Endothelial cell of umbilical vein (primary cell): ENCODE data around the gene CSNK1E. TPM values are rescaled to one million over a fixed set of nuclear protein-coding genes. Genes with fewer than 3 reads are reported as not detected.

ENCODE experiments used
- BruUV-seq: library from RNA; stranded (reverse); fragments of 400-500 nt; replicated peaks from 2 replicates; lab custom pipeline; 2021; lab: Mats Ljungman, UMichigan
- CTCF ChIA-PET: fragments of 300-600, 350-600 bp; sonication (Branson Sonifier 250); formaldehyde crosslinking; loops from one replicate; lab custom pipeline; 2021; ENCODE audit warnings: antibody characterized with exemption, inconsistent platforms; lab: Charles Lee
- POLR2A ChIA-PET: fragments of 300-600, 350-600 bp; sonication (Branson Sonifier 250); formaldehyde crosslinking; loops from one replicate; lab custom pipeline; 2021; ENCODE audit warnings: antibody characterized with exemption, inconsistent platforms; lab: Charles Lee
- DNase-seq: peaks from one replicate; pipeline ENCODE4 v3.0.0-alpha.2; 2011; ENCODE audit warnings: low read depth, low spot score
- FAIRE-seq: peaks from 2 replicates; lab custom pipeline; 2011; peaks lifted over from hg19 to GRCh38; lab: Jason Lieb, UNC
- H2AFZ ChIP-seq: 2 replicates; pipeline ENCODE4 v1.6.0; 2012; ENCODE audit warnings: low read depth, low read length, control low read depth, inconsistent platforms
- H3K27ac ChIP-seq: 2 replicates; pipeline ENCODE4 v1.5.1; 2011; ENCODE audit warnings: low read depth, mild to moderate bottlenecking, control low read depth, low read length, moderate library complexity; ENCODE audit not compliant: insufficient read depth
- H3K27me3 ChIP-seq, 2 experiments: 2 replicates each; pipeline versions ENCODE4 v1.6.0 to v1.6.1; 2011; ENCODE audit warnings: low read length in 2 of 2, mixed read lengths in 1 of 2; ENCODE audit not compliant: control insufficient read depth in 2 of 2, insufficient read depth in 2 of 2
- H3K36me3 ChIP-seq, 2 experiments: 2 replicates in 1 of 2; 3 replicates in 1 of 2; pipeline ENCODE4 v1.5.1; 2011; ENCODE audit warnings: low read length in 2 of 2, mild to moderate bottlenecking in 1 of 2, moderate library complexity in 1 of 2; ENCODE audit not compliant: control insufficient read depth in 2 of 2, insufficient read depth in 2 of 2; ENCODE audit errors: extremely low read depth in 1 of 2
- H3K4me1 ChIP-seq: 3 replicates; pipeline ENCODE4 v1.5.1; 2011; ENCODE audit warnings: mild to moderate bottlenecking, low read length; ENCODE audit not compliant: control insufficient read depth, insufficient read depth; ENCODE audit errors: extremely low read depth
- H3K4me2 ChIP-seq: 2 replicates; pipeline ENCODE4 v1.6.1; 2011; ENCODE audit warnings: low read length, control low read depth, mixed read lengths; ENCODE audit not compliant: insufficient read depth
- H3K4me3 ChIP-seq, 3 experiments: fragments of 200-600 bp in 1 of 3; sonication (generic), shearing (Covaris generic) in 1 of 3; replicated peaks in 1 of 3; 2 replicates each; pipeline ENCODE4 v1.5.1; 2011 to 2016; ENCODE audit warnings: control low read depth in 3 of 3, low read length in 3 of 3, mild to moderate bottlenecking in 2 of 3, inconsistent platforms in 1 of 3, low read depth in 1 of 3, moderate library complexity in 1 of 3; ENCODE audit not compliant: insufficient read depth in 1 of 3
- H3K79me2 ChIP-seq: 2 replicates; pipeline ENCODE4 v1.6.0; 2012; ENCODE audit warnings: low read length, inconsistent platforms; ENCODE audit not compliant: control insufficient read depth, insufficient read depth
- H3K9ac ChIP-seq: replicated peaks from 2 replicates; pipeline ENCODE3; 2011; ENCODE audit warnings: low read length, control low read depth; ENCODE audit not compliant: insufficient read depth; ENCODE audit errors: extremely low read depth
- H3K9me1 ChIP-seq: replicated peaks from 3 replicates; pipeline ENCODE4 v1.6.0; 2011; ENCODE audit warnings: mild to moderate bottlenecking, low read length; ENCODE audit not compliant: control insufficient read depth, insufficient read depth; ENCODE audit errors: extremely low read depth
- H3K9me3 ChIP-seq: replicated peaks from 2 replicates; pipeline ENCODE4 v1.5.1; 2012; ENCODE audit warnings: low read length, inconsistent platforms; ENCODE audit not compliant: control insufficient read depth, insufficient read depth
- H4K20me1 ChIP-seq: replicated peaks from 2 replicates; pipeline ENCODE3; 2011; ENCODE audit warnings: mild to moderate bottlenecking, low read length; ENCODE audit not compliant: control insufficient read depth, insufficient read depth; ENCODE audit errors: extremely low read depth
- EZH2 ChIP-seq: IDR thresholded peaks from 2 replicates; pipeline ENCODE4 v1.6.1; 2012; ENCODE audit warnings: borderline replicate concordance, low read depth, mild to moderate bottlenecking, moderate library complexity, low read length, inconsistent platforms; ENCODE audit not compliant: severe bottlenecking
- FOS ChIP-seq: IDR thresholded peaks from 2 replicates; pipeline ENCODE4 v1.6.1; 2011; ENCODE audit warnings: mild to moderate bottlenecking, low read length, moderate library complexity, borderline replicate concordance; ENCODE audit not compliant: insufficient read depth
- GATA2 ChIP-seq: IDR thresholded peaks from 2 replicates; pipeline ENCODE4 v1.7.0; 2011; ENCODE audit warnings: low read depth, mild to moderate bottlenecking, moderate library complexity, mixed read lengths, low read length; ENCODE audit not compliant: insufficient read length, insufficient read depth
- JUN ChIP-seq: IDR thresholded peaks from 2 replicates; pipeline ENCODE4 v1.6.1; 2011; ENCODE audit warnings: borderline replicate concordance, low read depth; ENCODE audit not compliant: insufficient read length, insufficient read depth
- MYC ChIP-seq: IDR thresholded peaks from one replicate; pipeline ENCODE4 v1.6.1; 2011; ENCODE audit warnings: mild to moderate bottlenecking, low read depth, low read length
- POLR2A ChIP-seq: IDR thresholded peaks from 2 replicates; pipeline ENCODE4 v1.6.1; 2012; ENCODE audit warnings: low read depth, mild to moderate bottlenecking, control low read depth, low read length
- POLR2AphosphoS5 ChIP-seq: IDR thresholded peaks from 2 replicates; pipeline ENCODE4 v1.6.1; 2012; ENCODE audit warnings: low read depth, mild to moderate bottlenecking, control low read depth, low read length, moderate library complexity; ENCODE audit not compliant: insufficient read depth
- dilution Hi-C: fragments of 300-500 bp; cut with MboI; formaldehyde crosslinking; loops from one replicate; pipeline ENCODE4 v1.15.0; 2019; ENCODE audit warnings: low sequenced_read_pairs; ENCODE audit not compliant: extremely low pct_ligation_motif_present
- intact Hi-C: fragments of 100-400 bp; cut with micrococcal nuclease; formaldehyde crosslinking; loops from one replicate; pipeline ENCODE4 v1.10.0; 2022
- polyA plus RNA-seq, 4 experiments: library from polyadenylated mRNA; depleted of rRNA in 3 of 4; stranded (reverse) in 3 of 4; unstranded in 1 of 4; fragments of >200 nt; gene quantifications; 2 replicates each; pipeline versions ENCODE4 v1.2.1 to v1.2.3, GENCODE V29; 2011 to 2012; ENCODE audit warnings: missing spikeins in 1 of 4
- total RNA-seq: library from RNA; stranded (reverse); gene quantifications from 2 replicates; pipeline ENCODE4 v1.2.3, GENCODE V29; 2021
- TF ChIP-seq, protein P1 (sequence below), 2 donors: IDR thresholded peaks; 1 replicate in 1 of 2; 2 replicates in 1 of 2; pipeline ENCODE4 v1.5.1; 2011; ENCODE audit warnings: low read length in 2 of 2, mild to moderate bottlenecking in 2 of 2, moderate library complexity in 2 of 2, control low read depth in 1 of 2, inconsistent platforms in 1 of 2, low read depth in 1 of 2; ENCODE audit not compliant: insufficient read depth in 1 of 2; ENCODE audit errors: extremely low read depth in 1 of 2

Gene CSNK1E
- total and polyA plus RNA-seq, 2 donors (not counting 3 experiments of a cell fraction or from before 2014, with no cell fraction given) = 259 to 262 TPM

DNA sequence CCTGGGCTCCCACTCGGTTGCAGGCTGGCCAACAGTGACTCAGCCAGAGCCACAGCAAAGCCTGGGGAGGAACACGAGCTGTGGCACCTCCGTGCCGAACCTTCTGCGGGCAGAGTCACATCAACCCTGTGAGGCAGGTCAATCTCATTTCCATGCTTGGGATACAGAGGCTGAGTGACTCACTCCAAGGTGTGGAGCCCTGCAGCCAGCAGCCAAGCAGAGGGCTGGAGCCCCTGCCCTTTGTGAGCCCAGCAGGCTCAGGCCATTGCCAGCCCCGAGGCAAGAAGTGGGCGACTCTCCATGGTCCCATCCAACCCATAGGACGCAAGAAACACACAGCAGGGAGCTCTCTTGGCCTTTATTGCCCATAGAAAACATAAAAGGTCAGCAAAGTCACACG, 21.4 kb downstream of the CSNK1E start:
- no peak for TF ChIP-seq POLR2A
- no peak for TF ChIP-seq EZH2
- TF ChIP-seq MYC = no peak
- TF ChIP-seq, protein P1, sequence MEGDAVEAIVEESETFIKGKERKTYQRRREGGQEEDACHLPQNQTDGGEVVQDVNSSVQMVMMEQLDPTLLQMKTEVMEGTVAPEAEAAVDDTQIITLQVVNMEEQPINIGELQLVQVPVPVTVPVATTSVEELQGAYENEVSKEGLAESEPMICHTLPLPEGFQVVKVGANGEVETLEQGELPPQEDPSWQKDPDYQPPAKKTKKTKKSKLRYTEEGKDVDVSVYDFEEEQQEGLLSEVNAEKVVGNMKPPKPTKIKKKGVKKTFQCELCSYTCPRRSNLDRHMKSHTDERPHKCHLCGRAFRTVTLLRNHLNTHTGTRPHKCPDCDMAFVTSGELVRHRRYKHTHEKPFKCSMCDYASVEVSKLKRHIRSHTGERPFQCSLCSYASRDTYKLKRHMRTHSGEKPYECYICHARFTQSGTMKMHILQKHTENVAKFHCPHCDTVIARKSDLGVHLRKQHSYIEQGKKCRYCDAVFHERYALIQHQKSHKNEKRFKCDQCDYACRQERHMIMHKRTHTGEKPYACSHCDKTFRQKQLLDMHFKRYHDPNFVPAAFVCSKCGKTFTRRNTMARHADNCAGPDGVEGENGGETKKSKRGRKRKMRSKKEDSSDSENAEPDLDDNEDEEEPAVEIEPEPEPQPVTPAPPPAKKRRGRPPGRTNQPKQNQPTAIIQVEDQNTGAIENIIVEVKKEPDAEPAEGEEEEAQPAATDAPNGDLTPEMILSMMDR (IDR thresholded peaks at IDR 0.05; ENCODE audit: extremely low read depth in 1 of 2, insufficient read depth in 1 of 2, low read depth in 1 of 2, low read length in 2 of 2) = no peak
- TF ChIP-seq JUN = no peak
- no peak for TF ChIP-seq GATA2
- TF ChIP-seq FOS = no peak
- TF ChIP-seq POLR2AphosphoS5 = no peak
- Histone ChIP-seq H2AFZ (no peak overlapping the region), H4K20me1 (no peaks in the 10 kb centered on the region), H3K27me3 (no peaks in the 10 kb centered on the region), H3K9me1 (no peaks in the 10 kb centered on the region), H3K36me3 (peaks cover 37 to 86% of the 10 kb centered on the region in 2 experiments), H3K4me3 (no peak overlapping the region), H3K4me1 (no peaks in the 10 kb centered on the region), H3K4me2 (no peak overlapping the region), H3K9ac (no peak overlapping the region), H3K27ac (no peak overlapping the region), H3K79me2 (peaks cover 15% of the 10 kb centered on the region), H3K9me3 (no peaks in the 10 kb centered on the region)
- intact Hi-C loops = loop anchor here (1.0 kb wide), 1 partner anchor 54 kb away; no protein-coding TSS in a partner anchor
- no TSS peak for BruUV-seq
- CTCF ChIA-PET = interaction anchor here (1.4 to 1.6 kb wide), 2 partner anchors 10 to 244 kb away, joined by 5 to 8 read pairs; no protein-coding TSS in a partner anchor
- dilution Hi-C loops = no loop called here
- POLR2A ChIA-PET = no interaction called here
- FAIRE-seq (no peak), DNase-seq (no peak)
